Smooth muscle cell (in vitro differentiated cells): ENCODE measurements around the gene CMTM8. TPM values are rescaled to one million over a fixed set of nuclear protein-coding genes. Genes with fewer than 3 reads are reported as not detected.

Experiments
- DNase-seq: peaks from one replicate; lab custom pipeline; 2025; ENCODE audit not compliant: unreplicated experiment; lab: John Stamatoyannopoulos, UW
- H2AFZ ChIP-seq: fragments of 200-600 bp; sonication (generic); 2 replicates; pipeline ENCODE4 v1.6.0; 2016; ENCODE audit warnings: antibody characterized with exemption, low read depth, mild to moderate bottlenecking
- H3F3A ChIP-seq: fragments of 200-600 bp; sonication (generic); 2 replicates; pipeline ENCODE4 v1.6.0; 2017; ENCODE audit warnings: antibody characterized with exemption, low read depth
- H3K27ac ChIP-seq: fragments of 200-600 bp; sonication (generic); 2 replicates; pipeline ENCODE4 v1.5.1; 2016; ENCODE audit warnings: low read depth, mild to moderate bottlenecking
- H3K27me3 ChIP-seq: fragments of 200-600 bp; sonication (generic); 2 replicates; pipeline ENCODE4 v1.6.1; 2016; ENCODE audit warnings: low read depth, mild to moderate bottlenecking
- H3K36me3 ChIP-seq: fragments of 200-600 bp; sonication (generic); 2 replicates; pipeline ENCODE4 v1.5.1; 2016; ENCODE audit warnings: low read depth
- H3K4me1 ChIP-seq: fragments of 200-600 bp; sonication (generic); 2 replicates; pipeline ENCODE4 v1.5.1; 2016; ENCODE audit warnings: low read depth
- H3K4me2 ChIP-seq: fragments of 200-600 bp; sonication (generic); 2 replicates; pipeline ENCODE4 v1.6.0; 2016; ENCODE audit warnings: mild to moderate bottlenecking
- H3K4me3 ChIP-seq: fragments of 200-600 bp; sonication (generic); 2 replicates; pipeline ENCODE4 v1.5.1; 2016; ENCODE audit warnings: mild to moderate bottlenecking
- H3K79me2 ChIP-seq: fragments of 200-600 bp; sonication (generic); 2 replicates; pipeline ENCODE4 v1.6.0; 2016; ENCODE audit warnings: low read depth, mild to moderate bottlenecking
- H3K9ac ChIP-seq: fragments of 200-600 bp; sonication (generic); 2 replicates; pipeline ENCODE4 v1.6.0; 2016; ENCODE audit warnings: low read depth
- H3K9me3 ChIP-seq: fragments of 200-600 bp; sonication (generic); replicated peaks from 2 replicates; pipeline ENCODE4 v1.5.1; 2016; ENCODE audit warnings: low read depth
- H4K20me1 ChIP-seq: fragments of 200-600 bp; sonication (generic); 2 replicates; pipeline ENCODE4 v1.6.0; 2016; ENCODE audit warnings: low read depth
- CTCF ChIP-seq: fragments of 200-600 bp; sonication (generic); IDR thresholded peaks from 2 replicates; pipeline ENCODE4 v1.5.1; 2017; ENCODE audit warnings: borderline replicate concordance, mild to moderate bottlenecking, antibody characterized with exemption; ENCODE audit not compliant: insufficient read depth, poor library complexity, severe bottlenecking
- WGBS: methylation state at CpG from one replicate; pipeline ENCODE4 v1.1.7; 2016; ENCODE audit warnings: low lambda C conversion rate; 5-methylcytosine and 5-hydroxymethylcytosine counted together
- polyA plus RNA-seq: library from polyadenylated mRNA; unstranded; fragments of >200 nt; fragmentation: Nextera tagmentation; extraction: Ambion mirVana; gene quantifications from 2 replicates; pipeline ENCODE4 v1.2.1, GENCODE V29; 2016
- total RNA-seq: library from RNA; depleted of rRNA; stranded (reverse); fragments of >200 nt; gene quantifications from 2 replicates; pipeline ENCODE4 v1.2.3, GENCODE V29; 2014

Gene CMTM8
- total and polyA plus RNA-seq, 2 experiments from 2014 or later = 1.9 TPM

- Histone ChIP-seq H3K4me3 (no peak overlapping the region), H3K9ac (no peak overlapping the region), H3K79me2 (no peaks in the 10 kb centered on the region), H3K4me2 (no peak overlapping the region), H4K20me1 (no peaks in the 10 kb centered on the region), H3K27ac (no peak overlapping the region), H3K9me3 (no peaks in the 10 kb centered on the region), H3K36me3 (no peaks in the 10 kb centered on the region), H3F3A (no peaks in the 10 kb centered on the region), H3K4me1 (no peaks in the 10 kb centered on the region), H3K27me3 (no peaks in the 10 kb centered on the region), H2AFZ (no peak overlapping the region)
- TF ChIP-seq CTCF = no peak
- WGBS = 91% methylated on average over 1 of the region's 1 CpG
- DNase-seq = no peak
Observed at GRCh38 chr3:32194653-32195052, 43.8 kb upstream of the CMTM8 start.

- no peak for TF ChIP-seq CTCF
- 93% methylated on average over 4 of the region's 4 CpGs for WGBS
- Histone ChIP-seq H3K4me3 (no peak overlapping the region), H3K27me3 (no peaks in the 10 kb centered on the region), H3K4me2 (no peak overlapping the region), H3K4me1 (no peaks in the 10 kb centered on the region), H3F3A (no peaks in the 10 kb centered on the region), H4K20me1 (no peaks in the 10 kb centered on the region), H3K36me3 (no peaks in the 10 kb centered on the region), H3K79me2 (no peaks in the 10 kb centered on the region), H3K27ac (no peak overlapping the region), H2AFZ (no peak overlapping the region), H3K9me3 (no peaks in the 10 kb centered on the region), H3K9ac (no peak overlapping the region)
- no peak for DNase-seq
Observed at GRCh38 chr3:32195995-32196540, 42.4 kb upstream of the CMTM8 start.

GRCh38 chr3:32197991-32198390 lies 40.5 kb upstream of the CMTM8 start:
- Histone ChIP-seq H3K4me3 (no peak overlapping the region), H3K4me2 (no peak overlapping the region), H3K27ac (no peak overlapping the region), H3K27me3 (no peaks in the 10 kb centered on the region), H3K4me1 (no peaks in the 10 kb centered on the region), H3K36me3 (no peaks in the 10 kb centered on the region), H3K9ac (no peak overlapping the region), H3K9me3 (no peaks in the 10 kb centered on the region), H3F3A (no peaks in the 10 kb centered on the region), H3K79me2 (no peaks in the 10 kb centered on the region), H4K20me1 (no peaks in the 10 kb centered on the region), H2AFZ (no peak overlapping the region)
- 95% methylated on average over 1 of the region's 1 CpG for WGBS
- DNase-seq = no peak
- no peak for TF ChIP-seq CTCF

- Histone ChIP-seq H3K4me3 (no peak overlapping the region), H4K20me1 (no peaks in the 10 kb centered on the region), H3F3A (no peaks in the 10 kb centered on the region), H3K27ac (no peak overlapping the region), H3K4me1 (no peaks in the 10 kb centered on the region), H3K4me2 (no peak overlapping the region), H3K27me3 (no peaks in the 10 kb centered on the region), H3K9me3 (no peaks in the 10 kb centered on the region), H3K36me3 (no peaks in the 10 kb centered on the region), H3K9ac (no peak overlapping the region), H3K79me2 (no peaks in the 10 kb centered on the region), H2AFZ (no peak overlapping the region)
- WGBS = 94% methylated on average over 3 of the region's 3 CpGs
- DNase-seq = no peak
- no peak for TF ChIP-seq CTCF
Observed at GRCh38 chr3:32198714-32199113, 39.8 kb upstream of the CMTM8 start.
